Panc1 (cell line): ENCODE data around the gene RASSF4. TPM values are rescaled to one million over a fixed set of nuclear protein-coding genes. Genes with fewer than 3 reads are reported as not detected.

ENCODE experiments used
- ATAC-seq: fragments of 200-7000 bp; cut with Tn5 transposase; 2 replicates; pipeline ENCODE4 v1.9.1; 2020; ENCODE audit warnings: mild to moderate bottlenecking, moderate library complexity
- BruUV-seq: library from RNA; stranded (reverse); fragments of 400-500 nt; replicated peaks from 2 replicates; lab custom pipeline; 2021; lab: Mats Ljungman, UMichigan
- CTCF ChIA-PET: fragments of 300-600 bp; sonication (Branson Sonifier 250); formaldehyde crosslinking; loops from one replicate; lab custom pipeline; 2022; ENCODE audit warnings: antibody characterized with exemption; lab: Charles Lee
- POLR2A ChIA-PET: fragments of 300-600 bp; sonication (Branson Sonifier 250); formaldehyde crosslinking; loops from one replicate; lab custom pipeline; 2022; ENCODE audit warnings: antibody characterized with exemption; lab: Charles Lee
- DNase-seq: peaks from one replicate; pipeline ENCODE4 v3.0.0-alpha.2; 2010; ENCODE audit warnings: low read depth, low spot score
- H3K27ac ChIP-seq: 2 replicates; pipeline ENCODE4 v1.5.1; 2011; ENCODE audit warnings: mild to moderate bottlenecking, low read length, inconsistent platforms
- H3K27me3 ChIP-seq: fragments of 200-500 bp; sonication (Bioruptor generic); 2 replicates; pipeline ENCODE4 v1.6.0; 2014; ENCODE audit warnings: low read length, inconsistent platforms; ENCODE audit not compliant: control insufficient read depth, insufficient read depth
- H3K36me3 ChIP-seq: fragments of 200-500 bp; sonication (Bioruptor generic); 2 replicates; pipeline ENCODE4 v1.5.1; 2014; ENCODE audit warnings: inconsistent platforms, mild to moderate bottlenecking, low read length, moderate library complexity; ENCODE audit not compliant: control insufficient read depth, insufficient read depth
- H3K4me1 ChIP-seq: 2 replicates; pipeline ENCODE4 v1.5.1; 2011; ENCODE audit warnings: inconsistent platforms, mild to moderate bottlenecking, low read length, moderate library complexity; ENCODE audit not compliant: control insufficient read depth, insufficient read depth
- H3K4me3 ChIP-seq, 2 experiments: 2 replicates each; pipeline ENCODE4 v1.5.1; 2011 to 2012; ENCODE audit warnings: low read depth in 2 of 2, low read length in 2 of 2, mild to moderate bottlenecking in 2 of 2, inconsistent platforms in 1 of 2, moderate library complexity in 1 of 2
- H3K9me3 ChIP-seq: fragments of 200-500 bp; sonication (Bioruptor generic); 2 replicates; pipeline ENCODE4 v1.5.1; 2014; ENCODE audit warnings: low read depth, mild to moderate bottlenecking, inconsistent platforms, low read length, moderate library complexity; ENCODE audit not compliant: control insufficient read depth, insufficient read depth
- POLR2AphosphoS5 ChIP-seq: IDR thresholded peaks from 2 replicates; pipeline ENCODE4 v1.6.1; 2012; ENCODE audit warnings: mild to moderate bottlenecking, low read depth, low read length, moderate library complexity
- SIN3A ChIP-seq: IDR thresholded peaks from 2 replicates; pipeline ENCODE4 v1.6.1; 2012; ENCODE audit warnings: low read depth, mild to moderate bottlenecking, low read length, moderate library complexity, borderline replicate concordance; ENCODE audit not compliant: insufficient read depth
- TCF7L2 ChIP-seq: IDR thresholded peaks from 2 replicates; pipeline ENCODE4 v1.6.1; 2011; ENCODE audit warnings: mild to moderate bottlenecking, low read depth, low read length, inconsistent platforms
- in situ Hi-C: cut with HindIII; loops from 2 replicates; pipeline ENCODE4 v1.10.0; 2016; ENCODE audit warnings: low sequenced_read_pairs, low pct_unique_long_range_greater_than_20kb
- intact Hi-C: fragments of 100-400 bp; cut with micrococcal nuclease; formaldehyde crosslinking; loops from one replicate; pipeline ENCODE4 v1.10.0; 2022; ENCODE audit not compliant: unreplicated experiment
- total RNA-seq: library from RNA; stranded (reverse); gene quantifications from one replicate; pipeline ENCODE4 v1.2.1, GENCODE V29; 2021; ENCODE audit not compliant: unreplicated experiment
- TF ChIP-seq, protein P1 (sequence below), 2 experiments: IDR thresholded peaks; 2 replicates each; pipeline ENCODE4 v1.6.1; 2011 to 2012; ENCODE audit warnings: low read depth in 2 of 2, control low read depth in 1 of 2, low read length in 1 of 2, mild to moderate bottlenecking in 1 of 2, moderate library complexity in 1 of 2; ENCODE audit not compliant: insufficient read depth in 1 of 2
- TF ChIP-seq, protein P2 (sequence below): fragments of 450-650 bp; IDR thresholded peaks from 2 replicates; pipeline ENCODE4 v1.5.1; 2017; ENCODE audit warnings: mild to moderate bottlenecking

Gene RASSF4
- total RNA-seq, 1 experiment from 2014 or later: 13.9 TPM

DNA sequence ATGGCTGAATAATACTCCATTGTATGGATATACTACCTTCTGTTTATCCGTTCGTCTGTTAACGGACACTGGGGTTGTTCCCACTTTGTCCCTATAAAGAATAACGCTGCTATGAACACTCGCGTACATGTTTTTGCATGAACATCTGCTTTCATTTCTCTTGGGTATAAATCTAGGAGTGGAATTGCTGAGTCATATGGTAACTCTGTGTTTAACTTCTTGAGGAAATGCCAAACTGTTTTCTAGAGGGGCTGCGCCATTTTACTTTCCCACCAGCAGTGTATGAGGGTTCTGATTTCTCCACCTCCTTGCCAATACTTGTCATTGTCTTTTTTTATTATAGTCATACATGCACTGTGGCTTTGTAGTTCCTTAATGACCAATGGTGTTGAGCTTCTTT lies 20.6 kb upstream of the RASSF4 start:
- H3K36me3 ChIP-seq: no peaks in the 10 kb centered on the region
- H3K4me3 ChIP-seq: no peak overlapping the region
- ChIA-PET CTCF (no interaction called here), POLR2A (no interaction called here)
- H3K27me3 ChIP-seq: no peaks in the 10 kb centered on the region
- no peak for TF ChIP-seq TCF7L2
- TF ChIP-seq POLR2AphosphoS5: no peak
- TF ChIP-seq, protein P1, sequence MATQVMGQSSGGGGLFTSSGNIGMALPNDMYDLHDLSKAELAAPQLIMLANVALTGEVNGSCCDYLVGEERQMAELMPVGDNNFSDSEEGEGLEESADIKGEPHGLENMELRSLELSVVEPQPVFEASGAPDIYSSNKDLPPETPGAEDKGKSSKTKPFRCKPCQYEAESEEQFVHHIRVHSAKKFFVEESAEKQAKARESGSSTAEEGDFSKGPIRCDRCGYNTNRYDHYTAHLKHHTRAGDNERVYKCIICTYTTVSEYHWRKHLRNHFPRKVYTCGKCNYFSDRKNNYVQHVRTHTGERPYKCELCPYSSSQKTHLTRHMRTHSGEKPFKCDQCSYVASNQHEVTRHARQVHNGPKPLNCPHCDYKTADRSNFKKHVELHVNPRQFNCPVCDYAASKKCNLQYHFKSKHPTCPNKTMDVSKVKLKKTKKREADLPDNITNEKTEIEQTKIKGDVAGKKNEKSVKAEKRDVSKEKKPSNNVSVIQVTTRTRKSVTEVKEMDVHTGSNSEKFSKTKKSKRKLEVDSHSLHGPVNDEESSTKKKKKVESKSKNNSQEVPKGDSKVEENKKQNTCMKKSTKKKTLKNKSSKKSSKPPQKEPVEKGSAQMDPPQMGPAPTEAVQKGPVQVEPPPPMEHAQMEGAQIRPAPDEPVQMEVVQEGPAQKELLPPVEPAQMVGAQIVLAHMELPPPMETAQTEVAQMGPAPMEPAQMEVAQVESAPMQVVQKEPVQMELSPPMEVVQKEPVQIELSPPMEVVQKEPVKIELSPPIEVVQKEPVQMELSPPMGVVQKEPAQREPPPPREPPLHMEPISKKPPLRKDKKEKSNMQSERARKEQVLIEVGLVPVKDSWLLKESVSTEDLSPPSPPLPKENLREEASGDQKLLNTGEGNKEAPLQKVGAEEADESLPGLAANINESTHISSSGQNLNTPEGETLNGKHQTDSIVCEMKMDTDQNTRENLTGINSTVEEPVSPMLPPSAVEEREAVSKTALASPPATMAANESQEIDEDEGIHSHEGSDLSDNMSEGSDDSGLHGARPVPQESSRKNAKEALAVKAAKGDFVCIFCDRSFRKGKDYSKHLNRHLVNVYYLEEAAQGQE (IDR thresholded peaks at IDR 0.05; ENCODE audit: insufficient read depth in 1 of 2, low read depth in 2 of 2, low read length in 1 of 2): no peak
- no peak for TF ChIP-seq SIN3A
- TF ChIP-seq, protein P2, sequence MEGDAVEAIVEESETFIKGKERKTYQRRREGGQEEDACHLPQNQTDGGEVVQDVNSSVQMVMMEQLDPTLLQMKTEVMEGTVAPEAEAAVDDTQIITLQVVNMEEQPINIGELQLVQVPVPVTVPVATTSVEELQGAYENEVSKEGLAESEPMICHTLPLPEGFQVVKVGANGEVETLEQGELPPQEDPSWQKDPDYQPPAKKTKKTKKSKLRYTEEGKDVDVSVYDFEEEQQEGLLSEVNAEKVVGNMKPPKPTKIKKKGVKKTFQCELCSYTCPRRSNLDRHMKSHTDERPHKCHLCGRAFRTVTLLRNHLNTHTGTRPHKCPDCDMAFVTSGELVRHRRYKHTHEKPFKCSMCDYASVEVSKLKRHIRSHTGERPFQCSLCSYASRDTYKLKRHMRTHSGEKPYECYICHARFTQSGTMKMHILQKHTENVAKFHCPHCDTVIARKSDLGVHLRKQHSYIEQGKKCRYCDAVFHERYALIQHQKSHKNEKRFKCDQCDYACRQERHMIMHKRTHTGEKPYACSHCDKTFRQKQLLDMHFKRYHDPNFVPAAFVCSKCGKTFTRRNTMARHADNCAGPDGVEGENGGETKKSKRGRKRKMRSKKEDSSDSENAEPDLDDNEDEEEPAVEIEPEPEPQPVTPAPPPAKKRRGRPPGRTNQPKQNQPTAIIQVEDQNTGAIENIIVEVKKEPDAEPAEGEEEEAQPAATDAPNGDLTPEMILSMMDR: no peak
- H3K4me1 ChIP-seq: no peaks in the 10 kb centered on the region
- intact Hi-C loops: no loop called here
- DNase-seq (no peak), ATAC-seq (no peak)
- H3K27ac ChIP-seq: no peak overlapping the region
- no TSS peak for BruUV-seq
- in situ Hi-C loops: no loop called here
- H3K9me3 ChIP-seq: 0 out of 2 replicates have a peak, but pooled peaks cover under 1% of the 10 kb centered on the region

DNA sequence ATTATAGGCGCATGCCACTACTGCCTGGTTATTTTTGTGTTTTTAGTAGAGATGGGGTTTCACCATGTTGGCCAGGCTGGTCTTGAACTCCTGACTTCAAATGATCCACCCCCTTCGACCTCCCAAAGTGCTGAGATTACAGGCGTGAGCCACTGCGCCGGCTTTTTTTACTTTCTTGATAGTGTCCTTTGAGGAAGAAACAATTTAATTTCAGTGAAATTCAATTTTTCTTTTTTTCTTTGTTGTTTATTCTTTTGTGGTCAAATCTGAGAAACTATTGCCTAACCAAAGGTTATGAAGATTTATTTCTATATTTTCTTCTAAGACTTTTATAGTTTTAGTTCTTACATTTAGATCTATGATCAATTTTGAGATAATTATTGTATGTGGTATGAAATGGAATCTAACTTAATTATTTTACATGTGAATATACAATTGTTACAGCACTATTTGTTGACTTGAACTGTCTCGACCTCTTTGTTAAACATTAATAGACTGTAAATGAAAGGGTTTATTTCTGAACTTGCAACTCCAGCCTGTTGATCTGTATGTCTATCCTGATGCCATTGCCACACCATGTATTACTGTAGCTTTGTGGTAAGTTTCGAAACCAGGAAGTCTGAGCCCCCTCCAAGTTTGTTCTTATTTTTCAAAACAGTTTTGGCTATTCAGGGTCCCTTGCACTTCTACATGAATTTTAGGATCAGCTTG lies 19.8 kb upstream of the RASSF4 start:
- Histone ChIP-seq H3K4me3 (no peak overlapping the region), H3K27me3 (no peaks in the 10 kb centered on the region), H3K36me3 (no peaks in the 10 kb centered on the region), H3K27ac (no peak overlapping the region), H3K9me3 (peaks cover 8% of the 10 kb centered on the region; the same call in 1 of the 2 replicates), H3K4me1 (no peaks in the 10 kb centered on the region)
- POLR2A ChIA-PET: no interaction called here
- CTCF ChIA-PET: no interaction called here
- TF ChIP-seq, protein P2: no peak
- TF ChIP-seq SIN3A: no peak
- TF ChIP-seq POLR2AphosphoS5: no peak
- TF ChIP-seq TCF7L2: no peak
- TF ChIP-seq, protein P1 (IDR thresholded peaks at IDR 0.05; ENCODE audit: insufficient read depth in 1 of 2, low read depth in 2 of 2, low read length in 1 of 2): no peak
- ATAC-seq (no peak), DNase-seq (no peak)
- BruUV-seq: no TSS peak
- in situ Hi-C loops (no loop called here), intact Hi-C loops (no loop called here)
